Prostate gland (tissue), 2 donors: Measurements from ENCODE around the gene DLG2. TPM values are rescaled to one million over a fixed set of nuclear protein-coding genes. Genes with fewer than 3 reads are reported as not detected.

Experiments
- DNase-seq: peaks from one replicate; pipeline ENCODE4 v3.0.0-alpha.2; 2019; ENCODE audit warnings: low spot score
- H3K27ac ChIP-seq, 2 donors: fragments of 200-600 bp; sonication (generic); 2 replicates each; pipeline ENCODE4 v1.5.1; 2017 to 2019
- H3K27me3 ChIP-seq: fragments of 200-600 bp; sonication (generic); replicated peaks from 2 replicates; pipeline ENCODE4 v1.5.1; 2019; ENCODE audit not compliant: insufficient read depth
- H3K36me3 ChIP-seq, 2 donors: fragments of 200-600 bp; sonication (generic); 1 replicate in 1 of 2; 2 replicates in 1 of 2; pipeline versions ENCODE4 v1.5.1 to v1.8.1; 2017 to 2019
- H3K4me1 ChIP-seq: fragments of 200-600 bp; sonication (generic); replicated peaks from 2 replicates; pipeline ENCODE4 v1.5.1; 2019
- H3K4me3 ChIP-seq, 2 donors: fragments of 200-600 bp; sonication (generic); 2 replicates each; pipeline ENCODE4 v1.5.1; 2017 to 2019
- H3K9me3 ChIP-seq: fragments of 200-600 bp; sonication (generic); 2 replicates; pipeline ENCODE4 v1.5.1; 2017
- POLR2A ChIP-seq: fragments of 450-650 bp; IDR thresholded peaks from one replicate; pipeline ENCODE4 v1.6.1; 2016; ENCODE audit warnings: antibody characterized with exemption, mild to moderate bottlenecking
- POLR2AphosphoS5 ChIP-seq: sonication (generic); formaldehyde crosslinking; IDR thresholded peaks from one replicate; pipeline ENCODE4 v1.6.1; 2017; ENCODE audit warnings: antibody characterized with exemption
- WGBS: methylation state at CpG from one replicate; pipeline ENCODE4 v1.1.5; 2018; 5-methylcytosine and 5-hydroxymethylcytosine counted together
- intact Hi-C: fragments of 100-400 bp; cut with DNase I; formaldehyde crosslinking; loops from one replicate; pipeline ENCODE4 v1.14.2; 2022
- total RNA-seq, 2 donors: library from RNA; depleted of rRNA; stranded (reverse); fragments of >200 nt; gene quantifications; one replicate each; pipeline ENCODE4 v1.1.0, GENCODE V29; 2016
- TF ChIP-seq, protein P1 (sequence below), 4 experiments: fragments of 200-600 bp in 2 of 4; fragments of 450-650 bp in 2 of 4; sonication (generic) in 2 of 4; IDR thresholded peaks; 1 replicate in 3 of 4; 2 replicates in 1 of 4; pipeline ENCODE4 v1.5.1; 2016 to 2019; ENCODE audit warnings: antibody characterized with exemption in 4 of 4, mild to moderate bottlenecking in 2 of 4, moderate library complexity in 2 of 4

DLG2 gene
- total RNA-seq, 2 donors from 2014 or later = 9.8 to 16.2 TPM

DNA sequence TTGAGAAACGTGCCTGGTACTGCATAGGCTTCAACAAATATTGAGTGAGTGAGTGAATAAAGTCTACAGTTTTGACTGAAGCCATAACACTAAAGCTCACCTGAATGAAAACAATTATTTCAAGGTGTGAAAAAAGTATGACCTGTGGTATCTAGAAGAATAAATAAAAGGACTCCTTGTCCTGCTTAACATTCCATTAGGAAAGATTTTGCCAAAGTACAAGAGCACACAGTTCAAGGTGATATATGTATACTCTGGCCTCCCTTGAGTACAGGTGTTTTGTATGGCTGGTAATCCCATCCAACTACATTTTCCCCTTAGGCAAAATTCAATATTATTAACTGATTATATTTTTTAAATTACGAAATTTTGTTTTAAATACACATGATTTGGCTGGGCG, 39.5 kb upstream of the DLG2 start:
- H3K27me3 ChIP-seq = no peaks in the 10 kb centered on the region
- TF ChIP-seq POLR2A (no peak), POLR2AphosphoS5 (no peak)
- TF ChIP-seq, protein P1, sequence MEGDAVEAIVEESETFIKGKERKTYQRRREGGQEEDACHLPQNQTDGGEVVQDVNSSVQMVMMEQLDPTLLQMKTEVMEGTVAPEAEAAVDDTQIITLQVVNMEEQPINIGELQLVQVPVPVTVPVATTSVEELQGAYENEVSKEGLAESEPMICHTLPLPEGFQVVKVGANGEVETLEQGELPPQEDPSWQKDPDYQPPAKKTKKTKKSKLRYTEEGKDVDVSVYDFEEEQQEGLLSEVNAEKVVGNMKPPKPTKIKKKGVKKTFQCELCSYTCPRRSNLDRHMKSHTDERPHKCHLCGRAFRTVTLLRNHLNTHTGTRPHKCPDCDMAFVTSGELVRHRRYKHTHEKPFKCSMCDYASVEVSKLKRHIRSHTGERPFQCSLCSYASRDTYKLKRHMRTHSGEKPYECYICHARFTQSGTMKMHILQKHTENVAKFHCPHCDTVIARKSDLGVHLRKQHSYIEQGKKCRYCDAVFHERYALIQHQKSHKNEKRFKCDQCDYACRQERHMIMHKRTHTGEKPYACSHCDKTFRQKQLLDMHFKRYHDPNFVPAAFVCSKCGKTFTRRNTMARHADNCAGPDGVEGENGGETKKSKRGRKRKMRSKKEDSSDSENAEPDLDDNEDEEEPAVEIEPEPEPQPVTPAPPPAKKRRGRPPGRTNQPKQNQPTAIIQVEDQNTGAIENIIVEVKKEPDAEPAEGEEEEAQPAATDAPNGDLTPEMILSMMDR (IDR thresholded peaks at IDR 0.05) = no peak
- no peak for DNase-seq
- peaks cover 2% of the 10 kb centered on the region for H3K4me1 ChIP-seq
- H3K36me3 ChIP-seq = no peaks in the 10 kb centered on the region
- H3K4me3 ChIP-seq = no peak overlapping the region
- intact Hi-C loops = no loop called here
- no peak overlapping the region for H3K27ac ChIP-seq
- H3K9me3 ChIP-seq = no peaks in the 10 kb centered on the region
- WGBS = 86% methylated on average over 3 of the region's 3 CpGs

GRCh38 chr11:85665733-85666132, 38.6 kb upstream of the DLG2 start:
- Histone ChIP-seq H3K4me3 (peak overlapping the region in 1 of 2 donors; percentile 93), H3K4me1 (peaks cover 2% of the 10 kb centered on the region), H3K9me3 (no peaks in the 10 kb centered on the region), H3K36me3 (no peaks in the 10 kb centered on the region), H3K27me3 (no peaks in the 10 kb centered on the region), H3K27ac (peak overlapping the region; percentile 95 to 98)
- 73% methylated on average over 5 of the region's 5 CpGs for WGBS
- TF ChIP-seq POLR2AphosphoS5 (no peak), POLR2A (no peak)
- TF ChIP-seq, protein P1 (IDR thresholded peaks at IDR 0.05) = no peak
- intact Hi-C loops = loop anchor here (2.0 kb wide), 1 partner anchor 37 kb away; the partner anchor contains the start of gene TMEM126B
- no peak for DNase-seq

- H3K4me1 ChIP-seq = peaks cover 2% of the 10 kb centered on the region
- no peaks in the 10 kb centered on the region for H3K9me3 ChIP-seq
- intact Hi-C loops = loop anchor here (2.0 kb wide), 1 partner anchor 36 kb away; the partner anchor contains the start of gene TMEM126B
- DNase-seq = peak; percentile 92
- H3K27me3 ChIP-seq = no peaks in the 10 kb centered on the region
- no peaks in the 10 kb centered on the region for H3K36me3 ChIP-seq
- TF ChIP-seq POLR2AphosphoS5 (peak; percentile 96), POLR2A (peak; percentile 98)
- TF ChIP-seq, protein P1 (IDR thresholded peaks at IDR 0.05) = peak in 1 of 4 experiments; percentile 3
- H3K27ac ChIP-seq = peak within 1 kb of the TSS; percentile 95 to 98
- under 1% methylated on average over 67 of the region's 67 CpGs for WGBS
- H3K4me3 ChIP-seq = peak within 1 kb of the TSS; percentile 78 to 93
Measured at GRCh38 chr11:85664615-85665481, 37.7 kb upstream of the DLG2 start, which contains the start of gene CREBZF. Gene CREBZF (minus strand): TSS chr11:85665129. CDS start chr11:85664875, 254 bp downstream.

- intact Hi-C loops = loop anchor here (2.0 kb wide), 1 partner anchor 35 kb away; the partner anchor contains the start of gene TMEM126B
Measured at GRCh38 chr11:85663753-85664614, 36.8 kb upstream of the DLG2 start.

More at GRCh38 chr11:85663753-85664614, 36.8 kb upstream of the DLG2 start:
- Histone ChIP-seq H3K27ac (peak overlapping the region; percentile 95 to 98), H3K36me3 (no peaks in the 10 kb centered on the region), H3K4me3 (peak overlapping the region; percentile 78 to 93), H3K4me1 (peaks cover 2% of the 10 kb centered on the region), H3K9me3 (no peaks in the 10 kb centered on the region), H3K27me3 (no peaks in the 10 kb centered on the region)
- TF ChIP-seq POLR2A (peak; percentile 34), POLR2AphosphoS5 (peak; percentile 36)
- TF ChIP-seq, protein P1 (IDR thresholded peaks at IDR 0.05) = peak; percentile 36 to 75 (median 63)
- under 1% methylated on average over 72 of the region's 73 CpGs for WGBS
- DNase-seq = peak; percentile 84
